ENCODE data around the gene MRTFB. TPM values are rescaled to one million over a fixed set of nuclear protein-coding genes. Genes with fewer than 3 reads are reported as not detected.
"Not testable (repeated sequence)": the region's sequence is repeated elsewhere in the genome, so short reads cannot be mapped to it uniquely, and the experiment has no call there.

Gene MRTFB
- total RNA-seq, 1 experiment from 2014 or later = 5.3 TPM

- DNase-seq (ENCODE audit: low read depth) = no peak
Measured at GRCh38 chr16:14132696-14133048, 61.6 kb downstream of the MRTFB start.

- DNase-seq (ENCODE audit: low read depth) = no peak
Measured at GRCh38 chr16:14133907-14134306, 62.8 kb downstream of the MRTFB start.

- no peak for DNase-seq (ENCODE audit: low read depth)
Measured at GRCh38 chr16:14135704-14136103, 64.6 kb downstream of the MRTFB start.

GRCh38 chr16:14139872-14140271 lies 68.8 kb downstream of the MRTFB start:
- DNase-seq (ENCODE audit: low read depth) = no peak

GRCh38 chr16:14140923-14141322 lies 69.8 kb downstream of the MRTFB start:
- DNase-seq (ENCODE audit: low read depth) = no peak

- DNase-seq (ENCODE audit: low read depth) = peak; percentile 10
Measured at GRCh38 chr16:14146445-14146844, 75.3 kb downstream of the MRTFB start.

GRCh38 chr16:14148016-14148415 lies 76.9 kb downstream of the MRTFB start:
- DNase-seq (ENCODE audit: low read depth) = no peak

- peak; percentile 13 for DNase-seq (ENCODE audit: low read depth)
Measured at GRCh38 chr16:14148569-14148968, 77.5 kb downstream of the MRTFB start.

- no peak for DNase-seq (ENCODE audit: low read depth)
Measured at GRCh38 chr16:14150796-14151195, 79.7 kb downstream of the MRTFB start.

- no peak for DNase-seq (ENCODE audit: low read depth)
Measured at GRCh38 chr16:14151256-14152030, 80.3 kb downstream of the MRTFB start.

- DNase-seq (ENCODE audit: low read depth) = no peak
Measured at GRCh38 chr16:14155572-14156190, 84.6 kb downstream of the MRTFB start.

- DNase-seq (ENCODE audit: low read depth) = no peak
Measured at GRCh38 chr16:14164916-14165662, 94.0 kb downstream of the MRTFB start.

- DNase-seq (ENCODE audit: low read depth) = no peak
Measured at GRCh38 chr16:14168146-14168545, 97.0 kb downstream of the MRTFB start.

- DNase-seq (ENCODE audit: low read depth) = no peak
Measured at GRCh38 chr16:14172200-14172809, 101.2 kb downstream of the MRTFB start.

GRCh38 chr16:14175086-14175485 lies 104.0 kb downstream of the MRTFB start:
- no peak for DNase-seq (ENCODE audit: low read depth)

GRCh38 chr16:14177704-14178103 lies 106.6 kb downstream of the MRTFB start:
- no peak for DNase-seq (ENCODE audit: low read depth)

- DNase-seq (ENCODE audit: low read depth) = no peak
Measured at GRCh38 chr16:14179116-14179515, 108.0 kb downstream of the MRTFB start.

- DNase-seq (ENCODE audit: low read depth) = no peak
Measured at GRCh38 chr16:14180481-14180944, 109.4 kb downstream of the MRTFB start.

GRCh38 chr16:14181371-14182050 lies 110.4 kb downstream of the MRTFB start:
- DNase-seq (ENCODE audit: low read depth) = no peak

GRCh38 chr16:14182999-14183398 lies 111.9 kb downstream of the MRTFB start:
- DNase-seq (ENCODE audit: low read depth) = no peak

- not testable (repeated sequence) for DNase-seq (ENCODE audit: low read depth)
Measured at GRCh38 chr16:14183962-14184361, 112.8 kb downstream of the MRTFB start.
